NCI-H2107 (cell line): ENCODE data around the gene RAET1G.
A peak's percentile ranks its signal among the peaks of the same experiment; 100 is the strongest.
"Not testable (repeated sequence)": the region's sequence is repeated elsewhere in the genome, so short reads cannot be mapped to it uniquely, and the experiment has no call there.

Source experiments
- DNase-seq: peaks from one replicate; lab custom pipeline; 2025; lab: John Stamatoyannopoulos, UW

The RAET1G gene

DNA sequence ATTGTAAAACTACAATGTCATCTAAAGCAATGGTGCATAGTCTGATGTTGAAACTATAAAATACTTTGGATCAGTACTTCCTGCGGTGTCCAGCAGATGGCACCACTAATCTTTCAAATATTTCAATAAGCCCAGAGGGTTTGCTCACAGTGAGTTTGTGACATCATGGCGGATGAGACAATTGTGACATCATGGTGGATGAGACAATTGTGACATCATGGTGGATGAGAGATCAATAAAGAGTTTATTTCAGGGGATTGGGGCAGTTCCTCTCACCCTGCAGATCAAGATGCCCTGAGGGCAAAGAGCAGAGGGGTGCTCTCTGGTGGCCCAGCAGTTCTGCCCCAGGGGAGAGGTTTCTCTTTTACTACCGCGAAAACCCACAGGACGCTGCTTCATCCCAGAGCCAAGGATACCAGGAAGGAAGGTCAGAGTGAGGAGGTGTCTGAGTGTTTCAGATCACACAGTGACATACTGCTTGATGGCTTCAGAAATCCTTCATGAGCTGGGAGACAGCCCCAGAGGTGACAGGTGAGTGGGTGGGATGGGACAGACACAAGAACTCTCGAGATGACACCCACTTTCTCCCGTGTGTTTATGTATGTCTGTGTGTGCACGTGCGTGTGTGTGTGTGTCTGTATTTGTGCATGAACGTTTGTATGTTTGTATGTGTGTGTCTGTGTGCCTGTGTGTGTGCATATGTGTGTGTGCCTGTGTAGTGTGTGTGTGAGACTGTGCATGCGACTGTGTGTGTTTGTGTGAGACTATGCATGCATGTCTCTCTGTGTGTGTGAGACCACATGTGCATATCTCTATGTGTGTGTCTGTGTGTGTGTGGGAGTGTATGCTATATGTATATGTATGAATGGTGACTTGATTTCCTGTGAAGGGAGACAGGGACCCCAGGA is 11.6 kb upstream of the RAET1G start:
- DNase-seq: peak; percentile 70

GRCh38 chr6:149933461-149933860 is 10.5 kb upstream of the RAET1G start:
- no peak for DNase-seq

DNA sequence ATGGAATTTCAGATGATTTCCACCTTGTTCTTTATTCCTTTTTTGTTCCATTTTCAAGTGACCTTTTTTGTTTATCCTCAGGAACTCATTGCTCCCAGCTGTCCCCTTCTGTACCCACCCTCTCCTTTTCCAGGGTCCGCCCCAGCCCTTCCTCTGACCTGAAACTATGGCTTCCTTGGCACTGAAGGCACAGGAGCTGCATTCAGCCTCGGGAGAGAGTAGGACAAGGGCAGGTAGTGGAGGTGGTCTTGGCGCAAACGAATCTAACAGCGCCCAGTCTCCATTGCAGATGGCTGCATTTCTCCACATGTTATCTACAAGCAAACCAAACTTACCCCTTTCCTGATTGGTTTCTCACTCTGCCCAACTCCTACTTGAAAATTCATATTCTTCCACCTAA is 10.1 kb upstream of the RAET1G start:
- no peak for DNase-seq

- no peak for DNase-seq
Observed at GRCh38 chr6:149931501-149931900, 8.6 kb upstream of the RAET1G start.

DNA sequence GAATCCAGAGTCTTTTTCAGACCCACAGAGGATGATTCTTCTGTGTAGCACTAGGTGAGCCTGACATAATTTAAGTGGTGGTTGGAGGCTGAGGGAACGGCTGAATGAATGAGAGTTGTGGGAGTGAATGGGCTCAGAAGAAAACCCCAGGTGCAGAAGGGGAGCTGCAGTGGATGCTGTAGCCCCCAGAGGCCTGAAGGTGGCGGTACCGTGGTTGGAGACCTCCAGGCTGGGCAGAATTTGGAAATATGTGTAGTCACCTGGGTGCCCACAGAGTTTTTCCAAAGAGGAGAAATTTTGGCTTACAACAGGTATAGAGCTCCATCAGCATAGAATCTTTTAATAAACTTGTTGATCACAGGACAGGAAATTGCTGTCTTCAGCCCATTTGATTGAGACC is 6.5 kb upstream of the RAET1G start:
- no peak for DNase-seq

DNA sequence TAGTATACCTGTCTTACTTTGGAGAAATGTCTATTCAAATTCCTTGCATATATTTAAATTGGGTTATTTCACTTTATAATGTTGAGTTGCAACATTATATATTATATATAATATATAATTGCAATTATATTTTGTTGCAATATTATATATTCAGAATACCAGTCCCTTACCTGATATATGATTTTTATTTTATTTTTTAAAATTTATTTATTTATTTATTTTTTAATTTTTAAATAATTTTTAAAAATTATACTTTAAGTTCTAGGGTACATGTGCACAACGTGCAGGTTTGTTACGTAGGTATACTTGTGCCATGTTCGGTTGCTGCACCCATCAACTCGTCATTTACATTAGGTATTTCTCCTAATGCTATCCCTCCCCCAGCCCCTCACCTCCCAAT is 4.1 kb upstream of the RAET1G start:
- DNase-seq: not testable (repeated sequence)

- peak; percentile 82 for DNase-seq
Observed at GRCh38 chr6:149925974-149926777, 3.3 kb upstream of the RAET1G start.

DNA sequence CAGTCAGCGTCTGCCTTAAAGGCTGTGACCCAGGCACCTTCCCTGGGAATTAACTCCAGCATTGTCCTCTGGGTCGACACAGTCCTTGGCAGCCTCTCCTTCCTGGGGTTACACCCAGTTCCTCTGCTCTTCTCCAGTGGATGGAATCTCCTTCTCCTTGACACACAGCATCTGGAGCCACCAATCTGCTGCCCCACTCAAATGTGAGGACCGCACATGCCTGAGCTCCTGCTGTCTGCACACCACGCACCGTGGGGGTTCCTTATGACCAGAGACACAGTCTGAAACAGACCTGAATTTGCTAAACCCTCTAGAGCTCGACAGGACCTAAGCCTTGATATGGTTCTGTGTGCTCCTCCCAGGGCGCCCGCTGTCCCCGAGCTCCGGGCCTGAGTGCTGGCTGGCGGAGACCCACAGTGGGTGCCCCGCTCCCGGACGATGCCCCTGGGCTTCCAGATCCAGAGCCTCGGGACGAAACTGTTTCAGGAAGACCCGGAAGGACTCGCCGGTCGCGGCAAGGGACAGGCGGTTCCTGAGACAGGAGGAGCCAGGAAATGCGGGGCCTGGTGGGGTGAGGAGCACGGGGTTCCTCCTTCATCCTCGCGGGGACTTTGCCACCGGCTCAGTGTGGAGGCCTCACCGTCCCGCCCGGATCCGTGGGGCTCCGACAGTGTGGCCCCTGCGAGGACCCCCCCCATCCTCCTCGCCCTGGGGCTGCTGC is 2.5 kb upstream of the RAET1G start:
- DNase-seq: no peak

DNA sequence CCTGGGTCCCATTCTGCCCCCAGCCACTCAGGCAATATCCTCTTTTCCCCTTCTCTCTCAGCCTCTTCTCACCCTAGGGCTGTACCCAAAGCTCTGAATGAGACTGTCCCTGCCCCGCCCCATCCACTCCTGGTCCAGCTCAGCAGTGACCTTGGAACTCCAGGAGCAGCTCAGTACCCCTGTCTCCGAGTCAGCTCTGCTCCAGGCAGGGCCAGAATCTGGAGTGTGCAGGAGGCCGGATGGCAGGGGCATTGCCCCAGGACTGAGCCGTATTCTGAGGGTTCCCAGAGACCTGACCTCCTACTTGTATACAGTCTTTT is 2.0 kb upstream of the RAET1G start:
- DNase-seq: no peak

- no peak for DNase-seq
Observed at GRCh38 chr6:149924206-149924932, 1.4 kb upstream of the RAET1G start.

- no peak for DNase-seq
Observed at GRCh38 chr6:149923327-149923986, 536 bp upstream of the RAET1G start.

GRCh38 chr6:149922091-149922490 is 830 bp downstream of the RAET1G start:
- DNase-seq: not testable (repeated sequence)

DNA sequence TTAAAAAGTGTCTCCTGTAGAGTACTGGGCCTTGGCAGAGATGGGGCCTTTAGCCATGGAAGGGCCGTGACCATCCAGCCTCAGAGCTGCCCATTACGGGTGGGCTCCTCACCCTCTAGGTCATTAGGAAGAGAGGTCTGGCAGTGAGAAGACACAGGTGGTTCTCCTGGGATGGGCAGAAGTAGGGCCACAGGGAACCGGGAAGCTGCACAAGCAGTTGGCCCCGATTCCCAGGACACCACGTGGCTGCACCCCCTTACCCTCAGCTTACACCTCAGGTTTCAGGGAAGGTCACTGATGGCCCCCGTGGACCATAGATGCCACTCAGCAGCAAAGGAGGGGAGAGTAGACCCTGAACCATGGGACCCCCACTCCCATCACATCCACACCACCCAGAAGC is 1.6 kb downstream of the RAET1G start:
- DNase-seq: no peak

- DNase-seq: no peak
Observed at GRCh38 chr6:149919834-149920225, 3.1 kb downstream of the RAET1G start.

DNA sequence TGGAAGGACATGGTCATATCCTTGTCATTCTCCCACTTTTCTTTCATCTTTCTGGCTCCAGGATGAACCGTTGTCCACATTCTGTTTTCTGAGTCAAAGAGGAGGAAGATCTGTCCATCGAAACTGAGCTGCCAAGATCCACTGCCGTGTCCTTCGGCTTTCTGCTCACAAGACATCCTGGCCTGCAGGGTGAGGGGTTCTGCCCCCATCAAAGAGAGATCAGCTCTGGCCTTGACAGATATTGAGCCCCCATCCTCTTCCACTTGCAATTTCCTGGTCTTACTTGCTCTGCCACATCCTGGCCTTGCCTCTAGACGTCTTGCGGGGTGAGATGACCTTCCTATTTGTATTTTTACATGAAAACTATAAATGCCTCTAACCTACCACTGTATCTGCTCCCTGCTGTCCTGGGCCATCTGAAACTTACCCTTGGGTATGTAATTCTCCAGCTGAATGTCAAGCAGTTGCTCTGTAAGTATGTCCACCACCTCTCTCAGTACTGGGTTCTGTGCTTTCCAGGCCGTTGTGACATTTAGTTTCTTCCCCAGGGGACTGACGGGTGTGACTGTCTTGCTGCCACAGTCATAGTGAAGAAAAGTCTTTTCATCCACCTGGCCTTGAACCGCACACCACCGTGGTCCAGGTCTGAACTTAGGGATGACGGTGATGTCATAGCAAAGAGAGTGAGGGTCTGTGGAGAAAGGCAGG is 3.6 kb downstream of the RAET1G start:
- not testable (repeated sequence) for DNase-seq

GRCh38 chr6:149918151-149918905 is 4.6 kb downstream of the RAET1G start:
- DNase-seq: no peak

DNA sequence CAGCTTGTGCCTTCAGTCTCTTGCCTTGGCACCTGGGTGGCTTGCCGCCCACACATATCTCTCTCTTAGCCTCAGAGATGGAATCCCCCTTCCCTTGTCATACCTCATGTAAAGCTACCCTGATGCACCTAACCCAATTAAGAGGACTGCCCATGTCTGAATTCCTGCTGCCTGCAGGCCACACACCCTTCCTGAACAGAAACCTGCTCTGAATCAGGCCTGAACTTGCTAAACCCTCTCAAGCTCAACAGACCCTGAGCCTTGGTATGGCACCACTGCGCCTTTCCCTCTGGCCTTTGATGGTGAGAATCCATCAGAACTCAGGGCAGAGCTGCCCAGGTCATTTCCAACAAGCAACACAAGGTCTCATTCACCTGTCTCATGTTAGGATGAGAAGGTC is 5.2 kb downstream of the RAET1G start:
- DNase-seq: no peak

- no peak for DNase-seq
Observed at GRCh38 chr6:149915970-149916865, 6.7 kb downstream of the RAET1G start.
